MCF 10A (cell line): ENCODE measurements around the gene ASCC1. TPM values are rescaled to one million over a fixed set of nuclear protein-coding genes. Genes with fewer than 3 reads are reported as not detected.

Experiments used
- BruUV-seq: library from RNA; stranded (reverse); fragments of 400-500 nt; replicated peaks from 2 replicates; lab custom pipeline; 2021; lab: Mats Ljungman, UMichigan
- CTCF ChIA-PET: fragments of 300-600 bp; sonication (Branson Sonifier 250); formaldehyde crosslinking; extraction: SDS; loops from one replicate; lab custom pipeline; 2021; ENCODE audit warnings: antibody characterized with exemption, inconsistent platforms; lab: Yijun Ruan, JAX
- POLR2A ChIA-PET: fragments of 300-600, 350-650 bp; sonication (Branson Sonifier 250); formaldehyde crosslinking; extraction: SDS; loops from one replicate; lab custom pipeline; 2020; ENCODE audit warnings: antibody characterized with exemption, inconsistent platforms; lab: Yijun Ruan, JAX
- DNase-seq: peaks from one replicate; pipeline ENCODE4 v3.0.0-alpha.2; 2018; ENCODE audit not compliant: unreplicated experiment
- H3K27ac Mint-ChIP-seq: one replicate; pipeline ENCODE4 v1.8.0; 2022; ENCODE audit warnings: mild to moderate bottlenecking, low read depth, mixed read lengths; ENCODE audit not compliant: unreplicated experiment
- H3K27me3 Mint-ChIP-seq: one replicate; pipeline ENCODE4 v1.8.0; 2022; ENCODE audit warnings: mixed read lengths; ENCODE audit not compliant: insufficient read depth, unreplicated experiment
- H3K36me3 Mint-ChIP-seq: one replicate; pipeline ENCODE4 v1.8.0; 2022; ENCODE audit warnings: mild to moderate bottlenecking, moderate library complexity, mixed read lengths; ENCODE audit not compliant: insufficient read depth, unreplicated experiment
- H3K4me1 Mint-ChIP-seq: one replicate; pipeline ENCODE4 v1.8.0; 2022; ENCODE audit warnings: mixed read lengths; ENCODE audit not compliant: insufficient read depth, unreplicated experiment
- H3K4me3 Mint-ChIP-seq: one replicate; pipeline ENCODE4 v1.8.0; 2022; ENCODE audit warnings: mild to moderate bottlenecking, moderate library complexity, mixed read lengths; ENCODE audit not compliant: unreplicated experiment
- H3K9me3 Mint-ChIP-seq: one replicate; pipeline ENCODE4 v1.8.0; 2022; ENCODE audit warnings: mixed read lengths; ENCODE audit not compliant: unreplicated experiment
- intact Hi-C: fragments of 100-400 bp; cut with micrococcal nuclease; formaldehyde crosslinking; loops from 2 replicates; pipeline ENCODE4 v1.14.1; 2022
- total RNA-seq: library from RNA; stranded (reverse); gene quantifications from 2 replicates; pipeline ENCODE4 v1.2.3, GENCODE V29; 2022
- TF ChIP-seq, protein P1 (sequence below): fragments of 200-600 bp; IDR thresholded peaks from one replicate; pipeline ENCODE4 v1.8.0; 2022; ENCODE audit warnings: antibody characterized with exemption, mild to moderate bottlenecking; ENCODE audit not compliant: unreplicated experiment

ASCC1 gene
- total RNA-seq, 1 experiment from 2014 or later = 26.3 TPM

DNA sequence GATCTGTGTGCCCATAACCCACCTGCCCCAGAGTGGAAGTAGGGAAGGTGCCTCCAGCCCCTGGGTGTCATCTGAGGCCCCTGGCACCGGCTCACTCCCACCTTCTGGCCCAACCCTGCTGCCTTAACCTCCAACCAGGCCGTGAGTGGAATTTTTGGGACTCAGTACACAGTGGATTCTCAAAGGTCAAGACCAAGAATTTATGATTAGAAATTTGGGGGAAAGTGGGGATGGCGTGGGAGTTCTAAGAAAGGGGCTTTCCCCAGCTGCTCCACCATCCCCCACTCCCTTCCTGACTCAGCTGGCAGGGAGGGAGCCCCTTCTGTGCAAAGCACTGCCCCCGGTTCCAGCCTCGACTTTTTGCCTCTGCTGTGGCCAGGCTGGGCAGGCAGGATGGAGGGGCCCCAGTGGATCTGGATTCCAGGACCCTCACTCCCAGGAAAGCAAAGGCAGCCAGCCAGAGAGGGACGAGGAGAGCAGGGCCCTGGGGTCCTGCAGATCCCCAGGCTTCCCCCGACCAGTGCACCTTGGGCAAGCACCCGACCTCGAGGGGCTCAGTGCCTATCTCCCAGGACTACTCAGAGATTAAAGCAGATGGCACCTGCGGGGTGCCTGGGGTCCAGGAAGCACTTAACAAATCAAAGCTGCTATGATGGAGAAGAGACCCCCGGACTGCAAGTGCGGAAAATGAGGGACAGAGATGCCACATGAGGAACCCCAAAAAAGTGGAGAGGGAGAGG, 140.5 kb downstream of the ASCC1 start:
- intact Hi-C loops = no loop called here
- DNase-seq = no peak
- TF ChIP-seq, protein P1, sequence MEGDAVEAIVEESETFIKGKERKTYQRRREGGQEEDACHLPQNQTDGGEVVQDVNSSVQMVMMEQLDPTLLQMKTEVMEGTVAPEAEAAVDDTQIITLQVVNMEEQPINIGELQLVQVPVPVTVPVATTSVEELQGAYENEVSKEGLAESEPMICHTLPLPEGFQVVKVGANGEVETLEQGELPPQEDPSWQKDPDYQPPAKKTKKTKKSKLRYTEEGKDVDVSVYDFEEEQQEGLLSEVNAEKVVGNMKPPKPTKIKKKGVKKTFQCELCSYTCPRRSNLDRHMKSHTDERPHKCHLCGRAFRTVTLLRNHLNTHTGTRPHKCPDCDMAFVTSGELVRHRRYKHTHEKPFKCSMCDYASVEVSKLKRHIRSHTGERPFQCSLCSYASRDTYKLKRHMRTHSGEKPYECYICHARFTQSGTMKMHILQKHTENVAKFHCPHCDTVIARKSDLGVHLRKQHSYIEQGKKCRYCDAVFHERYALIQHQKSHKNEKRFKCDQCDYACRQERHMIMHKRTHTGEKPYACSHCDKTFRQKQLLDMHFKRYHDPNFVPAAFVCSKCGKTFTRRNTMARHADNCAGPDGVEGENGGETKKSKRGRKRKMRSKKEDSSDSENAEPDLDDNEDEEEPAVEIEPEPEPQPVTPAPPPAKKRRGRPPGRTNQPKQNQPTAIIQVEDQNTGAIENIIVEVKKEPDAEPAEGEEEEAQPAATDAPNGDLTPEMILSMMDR = no peak
- no TSS peak for BruUV-seq
- no peaks in the 10 kb centered on the region for H3K9me3 Mint-ChIP-seq
- ChIA-PET CTCF (interaction anchor here (0.6 to 1.3 kb wide), 3 partner anchors 7 to 540 kb away, joined by 3 to 4 read pairs (median 4); no protein-coding TSS in a partner anchor), POLR2A (no interaction called here)
- H3K4me1 Mint-ChIP-seq = no peaks in the 10 kb centered on the region
- no peak overlapping the region for H3K4me3 Mint-ChIP-seq
- H3K36me3 Mint-ChIP-seq = no peaks in the 10 kb centered on the region
- no peaks in the 10 kb centered on the region for H3K27me3 Mint-ChIP-seq
- no peak overlapping the region for H3K27ac Mint-ChIP-seq

DNA sequence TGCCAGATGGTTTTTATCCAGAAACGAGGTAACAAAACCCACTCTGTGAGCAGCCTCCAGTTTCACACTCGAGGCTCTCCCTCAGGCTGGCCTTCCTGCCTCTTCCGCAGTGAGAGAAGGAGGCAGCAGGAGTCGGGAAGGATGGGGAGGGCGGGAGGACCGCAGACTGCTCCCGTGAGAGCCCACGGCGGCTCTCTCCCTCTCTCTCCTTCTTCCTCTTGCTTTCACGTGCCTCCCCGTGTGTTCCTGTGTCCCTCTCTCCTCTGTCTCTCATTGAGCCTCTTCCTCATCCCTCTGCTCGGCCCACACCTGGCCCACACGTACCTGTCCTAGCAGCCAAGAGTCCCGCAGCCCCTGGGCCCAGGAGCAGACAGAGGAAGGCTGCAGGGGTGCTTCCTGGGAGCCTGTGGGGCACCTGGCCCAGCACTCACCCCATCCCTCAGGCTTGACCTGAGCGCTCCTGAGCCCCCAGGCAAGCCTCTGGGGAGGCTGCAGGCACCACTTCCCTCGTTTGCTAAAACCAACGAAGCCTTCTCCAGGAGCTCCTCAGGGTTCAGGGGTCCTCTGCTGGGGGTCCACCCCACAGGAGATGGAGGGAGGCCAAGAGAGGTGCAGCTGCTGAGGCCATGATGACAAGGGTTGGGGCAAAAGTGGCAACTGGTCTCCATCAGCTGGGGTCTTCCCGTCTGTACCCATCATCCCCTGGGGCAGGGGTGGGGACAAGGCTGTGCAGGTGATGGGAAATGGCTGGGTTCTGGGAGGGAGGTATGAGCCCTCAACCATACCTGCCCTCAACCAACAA, 141.3 kb downstream of the ASCC1 start:
- ChIA-PET POLR2A (no interaction called here), CTCF (no interaction called here)
- H3K9me3 Mint-ChIP-seq = no peaks in the 10 kb centered on the region
- TF ChIP-seq, protein P1 = no peak
- H3K4me1 Mint-ChIP-seq = no peaks in the 10 kb centered on the region
- intact Hi-C loops = no loop called here
- no TSS peak for BruUV-seq
- H3K27me3 Mint-ChIP-seq = no peaks in the 10 kb centered on the region
- H3K27ac Mint-ChIP-seq = no peak overlapping the region
- no peak overlapping the region for H3K4me3 Mint-ChIP-seq
- DNase-seq = no peak
- no peaks in the 10 kb centered on the region for H3K36me3 Mint-ChIP-seq

DNA sequence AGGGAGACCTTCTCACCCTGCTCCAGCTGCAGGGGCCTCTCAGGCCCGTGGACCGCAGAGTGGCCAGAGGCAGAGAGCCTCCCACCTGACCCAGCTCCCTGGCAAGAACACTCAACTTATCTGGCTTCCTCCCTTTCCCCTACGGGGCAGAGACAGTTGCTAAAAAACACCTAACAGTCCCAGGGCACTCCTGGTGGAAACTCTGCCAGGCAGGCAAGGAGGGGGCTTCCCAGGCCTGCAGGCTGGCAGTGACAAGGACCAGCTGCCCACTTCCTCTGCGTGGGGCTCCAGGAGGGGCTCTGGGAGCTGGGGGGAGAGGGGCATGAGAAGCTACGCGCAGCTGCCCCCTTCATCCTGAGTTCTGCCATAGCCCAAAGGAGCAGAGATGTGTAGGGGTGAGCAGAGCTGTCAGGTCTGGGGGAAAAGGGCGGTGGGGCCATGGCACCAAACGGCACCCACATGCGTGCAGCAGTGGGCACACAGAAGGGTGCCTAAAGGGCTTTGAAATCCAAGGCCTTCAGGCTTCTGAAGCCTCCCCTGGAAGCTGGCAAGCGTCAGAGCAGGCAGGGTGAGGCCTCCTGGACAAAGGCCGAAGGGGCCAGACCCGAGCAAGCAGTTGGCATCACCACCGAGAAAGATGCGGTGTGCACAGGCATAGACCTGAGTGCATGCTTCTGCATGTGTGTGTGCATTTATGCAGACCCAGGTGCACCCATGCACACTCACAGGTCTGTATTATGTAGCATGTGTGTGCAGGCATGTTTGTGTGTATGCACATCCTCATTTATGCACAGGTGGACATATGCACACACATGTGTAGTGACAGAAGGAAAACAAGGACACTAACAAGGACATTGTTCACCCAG, 142.1 kb downstream of the ASCC1 start:
- DNase-seq = no peak
- H3K4me1 Mint-ChIP-seq = peaks cover 4% of the 10 kb centered on the region
- CTCF ChIA-PET = interaction anchor here (0.6 to 2.6 kb wide), 2 partner anchors 22 to 25 kb away, joined by 3 to 11 read pairs; no protein-coding TSS in a partner anchor
- TF ChIP-seq, protein P1 = no peak
- POLR2A ChIA-PET = no interaction called here
- H3K27ac Mint-ChIP-seq = no peak overlapping the region
- intact Hi-C loops = no loop called here
- no peaks in the 10 kb centered on the region for H3K36me3 Mint-ChIP-seq
- no peaks in the 10 kb centered on the region for H3K9me3 Mint-ChIP-seq
- H3K27me3 Mint-ChIP-seq = no peaks in the 10 kb centered on the region
- BruUV-seq = no TSS peak
- no peak overlapping the region for H3K4me3 Mint-ChIP-seq
